Measurements from ENCODE around the gene CPLX4.
"Not testable (repeated sequence)": the region's sequence is repeated elsewhere in the genome, so short reads cannot be mapped to it uniquely, and the experiment has no call there.

Gene CPLX4

GRCh38 chr18:59268127-59268720 lies 50.2 kb downstream of the CPLX4 start:
- Histone ChIP-seq H3K36me3 (ENCODE audit: insufficient read depth, low read length) (no peaks in the 10 kb centered on the region), H3K27me3 (ENCODE audit: control insufficient read depth, insufficient read depth, low read length) (peaks cover 98% of the 10 kb centered on the region), H3K4me3 (ENCODE audit: low read length) (no peak overlapping the region), H3K9me3 (replicated peaks; ENCODE audit: low read length) (peaks cover 4% of the 10 kb centered on the region), H3K4me2 (ENCODE audit: low read length) (peak overlapping the region; percentile 45), H3K9ac (ENCODE audit: low read depth, low read length) (no peak overlapping the region), H3K4me1 (ENCODE audit: control insufficient read depth, insufficient read depth, low read length) (peaks cover 11% of the 10 kb centered on the region)

GRCh38 chr18:59267503-59268126 lies 50.8 kb downstream of the CPLX4 start:
- H3K9me3 ChIP-seq (replicated peaks; ENCODE audit: low read length) = peaks cover 4% of the 10 kb centered on the region
- H3K9ac ChIP-seq (ENCODE audit: low read depth, low read length) = no peak overlapping the region
- H3K4me1 ChIP-seq (ENCODE audit: control insufficient read depth, insufficient read depth, low read length) = peaks cover 11% of the 10 kb centered on the region
- H3K4me3 ChIP-seq (ENCODE audit: low read length) = no peak overlapping the region
- H3K27me3 ChIP-seq (ENCODE audit: control insufficient read depth, insufficient read depth, low read length) = peaks cover 99% of the 10 kb centered on the region
- no peaks in the 10 kb centered on the region for H3K36me3 ChIP-seq (ENCODE audit: insufficient read depth, low read length)
- peak overlapping the region; percentile 45 for H3K4me2 ChIP-seq (ENCODE audit: low read length)

- no peaks in the 10 kb centered on the region for H3K36me3 ChIP-seq (ENCODE audit: insufficient read depth, low read length)
- H3K4me2 ChIP-seq (ENCODE audit: low read length) = no peak overlapping the region
- H3K9me3 ChIP-seq (replicated peaks; ENCODE audit: low read length) = peaks cover 4% of the 10 kb centered on the region
- peaks cover 11% of the 10 kb centered on the region for H3K4me1 ChIP-seq (ENCODE audit: control insufficient read depth, insufficient read depth, low read length)
- H3K9ac ChIP-seq (ENCODE audit: low read depth, low read length) = no peak overlapping the region
- no peak overlapping the region for H3K4me3 ChIP-seq (ENCODE audit: low read length)
- H3K27me3 ChIP-seq (ENCODE audit: control insufficient read depth, insufficient read depth, low read length) = peaks cover 94% of the 10 kb centered on the region
These were observed 51.5 kb downstream of the CPLX4 start for GRCh38 chr18:59266886-59267502.

- Histone ChIP-seq H3K36me3 (ENCODE audit: insufficient read depth, low read length) (no peaks in the 10 kb centered on the region), H3K9ac (ENCODE audit: low read depth, low read length) (no peak overlapping the region), H3K4me2 (ENCODE audit: low read length) (no peak overlapping the region), H3K4me3 (ENCODE audit: low read length) (no peak overlapping the region), H3K9me3 (replicated peaks; ENCODE audit: low read length) (peaks cover 4% of the 10 kb centered on the region), H3K27me3 (ENCODE audit: control insufficient read depth, insufficient read depth, low read length) (peaks cover 89% of the 10 kb centered on the region), H3K4me1 (ENCODE audit: control insufficient read depth, insufficient read depth, low read length) (peaks cover 11% of the 10 kb centered on the region)
These were observed 52.0 kb downstream of the CPLX4 start for GRCh38 chr18:59266459-59266858.

- Histone ChIP-seq H3K4me2 (ENCODE audit: low read length) (no peak overlapping the region), H3K27me3 (ENCODE audit: control insufficient read depth, insufficient read depth, low read length) (peaks cover 84% of the 10 kb centered on the region), H3K4me3 (ENCODE audit: low read length) (no peak overlapping the region), H3K9me3 (replicated peaks; ENCODE audit: low read length) (peaks cover 3% of the 10 kb centered on the region), H3K9ac (ENCODE audit: low read depth, low read length) (no peak overlapping the region), H3K36me3 (ENCODE audit: insufficient read depth, low read length) (no peaks in the 10 kb centered on the region), H3K4me1 (ENCODE audit: control insufficient read depth, insufficient read depth, low read length) (peaks cover 11% of the 10 kb centered on the region)
These were observed 52.5 kb downstream of the CPLX4 start for GRCh38 chr18:59265974-59266369.

- H3K4me3 ChIP-seq (ENCODE audit: low read length) = peak overlapping the region; percentile 44
- no peaks in the 10 kb centered on the region for H3K9me3 ChIP-seq (replicated peaks; ENCODE audit: low read length)
- H3K9ac ChIP-seq (ENCODE audit: low read depth, low read length) = no peak overlapping the region
- H3K4me2 ChIP-seq (ENCODE audit: low read length) = peak overlapping the region; percentile 65
- H3K4me1 ChIP-seq (ENCODE audit: control insufficient read depth, insufficient read depth, low read length) = peaks cover 11% of the 10 kb centered on the region
- peaks cover 79% of the 10 kb centered on the region for H3K27me3 ChIP-seq (ENCODE audit: control insufficient read depth, insufficient read depth, low read length)
- H3K36me3 ChIP-seq (ENCODE audit: insufficient read depth, low read length) = no peaks in the 10 kb centered on the region
These were observed 53.0 kb downstream of the CPLX4 start for GRCh38 chr18:59265246-59265973.

- Histone ChIP-seq H3K27me3 (ENCODE audit: control insufficient read depth, insufficient read depth, low read length) (peaks cover 72% of the 10 kb centered on the region), H3K4me3 (ENCODE audit: low read length) (peak overlapping the region; percentile 44), H3K36me3 (ENCODE audit: insufficient read depth, low read length) (no peaks in the 10 kb centered on the region), H3K9ac (ENCODE audit: low read depth, low read length) (no peak overlapping the region), H3K4me1 (ENCODE audit: control insufficient read depth, insufficient read depth, low read length) (peaks cover 11% of the 10 kb centered on the region), H3K9me3 (replicated peaks; ENCODE audit: low read length) (no peaks in the 10 kb centered on the region), H3K4me2 (ENCODE audit: low read length) (peak overlapping the region; percentile 65)
These were observed 53.7 kb downstream of the CPLX4 start for GRCh38 chr18:59264651-59265245.

GRCh38 chr18:59264121-59264571 lies 54.3 kb downstream of the CPLX4 start:
- Histone ChIP-seq H3K4me2 (ENCODE audit: low read length) (no peak overlapping the region), H3K9me3 (replicated peaks; ENCODE audit: low read length) (no peaks in the 10 kb centered on the region), H3K27me3 (ENCODE audit: control insufficient read depth, insufficient read depth, low read length) (peaks cover 66% of the 10 kb centered on the region), H3K4me1 (ENCODE audit: control insufficient read depth, insufficient read depth, low read length) (peaks cover 11% of the 10 kb centered on the region), H3K9ac (ENCODE audit: low read depth, low read length) (no peak overlapping the region), H3K36me3 (ENCODE audit: insufficient read depth, low read length) (no peaks in the 10 kb centered on the region), H3K4me3 (ENCODE audit: low read length) (no peak overlapping the region)

- no peak overlapping the region for H3K4me3 ChIP-seq (ENCODE audit: low read length)
- no peak overlapping the region for H3K4me2 ChIP-seq (ENCODE audit: low read length)
- H3K4me1 ChIP-seq (ENCODE audit: control insufficient read depth, insufficient read depth, low read length) = peaks cover 11% of the 10 kb centered on the region
- H3K36me3 ChIP-seq (ENCODE audit: insufficient read depth, low read length) = no peaks in the 10 kb centered on the region
- H3K27me3 ChIP-seq (ENCODE audit: control insufficient read depth, insufficient read depth, low read length) = peaks cover 62% of the 10 kb centered on the region
- H3K9ac ChIP-seq (ENCODE audit: low read depth, low read length) = no peak overlapping the region
- H3K9me3 ChIP-seq (replicated peaks; ENCODE audit: low read length) = no peaks in the 10 kb centered on the region
These were observed 54.8 kb downstream of the CPLX4 start for GRCh38 chr18:59263661-59264060.

GRCh38 chr18:59262243-59262642 lies 56.2 kb downstream of the CPLX4 start:
- H3K27me3 ChIP-seq (ENCODE audit: control insufficient read depth, insufficient read depth, low read length) = peaks cover 48% of the 10 kb centered on the region
- not testable (repeated sequence) for H3K36me3 ChIP-seq (ENCODE audit: insufficient read depth, low read length); H3K9me3 ChIP-seq (replicated peaks; ENCODE audit: low read length); H3K4me3 ChIP-seq (ENCODE audit: low read length); H3K9ac ChIP-seq (ENCODE audit: low read depth, low read length); H3K4me2 ChIP-seq (ENCODE audit: low read length); H3K4me1 ChIP-seq (ENCODE audit: control insufficient read depth, insufficient read depth, low read length)

- not testable (repeated sequence) for H3K36me3 ChIP-seq (ENCODE audit: insufficient read depth, low read length); H3K4me3 ChIP-seq (ENCODE audit: low read length); H3K9me3 ChIP-seq (replicated peaks; ENCODE audit: low read length); H3K4me2 ChIP-seq (ENCODE audit: low read length); H3K4me1 ChIP-seq (ENCODE audit: control insufficient read depth, insufficient read depth, low read length); H3K9ac ChIP-seq (ENCODE audit: low read depth, low read length)
- H3K27me3 ChIP-seq (ENCODE audit: control insufficient read depth, insufficient read depth, low read length) = peaks cover 44% of the 10 kb centered on the region
These were observed 56.6 kb downstream of the CPLX4 start for GRCh38 chr18:59261842-59262241.
